Kidney glomerular epithelial cell (primary cell): ENCODE results near the gene KDM2B.
"Not testable (repeated sequence)": the region's sequence is repeated elsewhere in the genome, so short reads cannot be mapped to it uniquely, and the experiment has no call there.

ENCODE experiments used
- DNase-seq: peaks from one replicate; lab custom pipeline; 2025; lab: John Stamatoyannopoulos, UW

The KDM2B gene

DNA sequence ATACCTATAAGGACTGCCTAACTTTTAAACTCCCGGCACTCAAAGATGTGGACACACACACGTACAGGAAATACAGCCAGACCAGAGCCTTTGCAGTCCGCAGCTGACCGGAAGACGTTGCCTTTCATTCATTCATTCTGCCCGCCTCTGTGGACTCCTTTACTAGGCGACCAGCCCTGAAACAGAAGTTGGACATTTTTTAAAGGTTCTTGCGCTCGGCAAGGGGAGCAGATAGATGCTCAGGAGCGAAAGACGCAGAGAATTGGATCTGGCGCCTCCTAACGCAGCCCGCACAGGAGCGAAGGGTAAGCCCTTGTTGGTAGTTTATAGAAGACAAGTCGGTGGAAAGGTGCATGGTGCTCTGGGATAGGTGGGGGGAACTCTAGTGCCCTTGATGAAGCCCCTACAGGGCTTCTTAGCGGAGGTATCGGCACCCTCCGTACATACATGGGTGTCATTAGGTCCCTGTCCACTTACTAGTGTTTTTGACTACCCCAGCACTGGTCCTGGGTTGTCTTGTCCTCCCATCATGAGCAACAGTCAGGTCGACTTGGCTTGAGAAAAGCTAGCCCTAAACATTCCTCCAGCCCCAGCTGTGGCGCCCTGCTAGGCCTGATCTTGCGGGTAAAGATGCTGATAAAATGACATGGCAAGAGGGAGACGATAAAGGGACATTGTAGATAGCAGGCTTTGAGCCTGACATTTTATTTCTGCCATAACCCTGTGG lies at the start of gene KDM2B:
Gene KDM2B (minus strand): TSS at position 65 of the 727 bp plus-strand sequence. CDS start 112 bp downstream, outside the sequence.
- no peak for DNase-seq

DNA sequence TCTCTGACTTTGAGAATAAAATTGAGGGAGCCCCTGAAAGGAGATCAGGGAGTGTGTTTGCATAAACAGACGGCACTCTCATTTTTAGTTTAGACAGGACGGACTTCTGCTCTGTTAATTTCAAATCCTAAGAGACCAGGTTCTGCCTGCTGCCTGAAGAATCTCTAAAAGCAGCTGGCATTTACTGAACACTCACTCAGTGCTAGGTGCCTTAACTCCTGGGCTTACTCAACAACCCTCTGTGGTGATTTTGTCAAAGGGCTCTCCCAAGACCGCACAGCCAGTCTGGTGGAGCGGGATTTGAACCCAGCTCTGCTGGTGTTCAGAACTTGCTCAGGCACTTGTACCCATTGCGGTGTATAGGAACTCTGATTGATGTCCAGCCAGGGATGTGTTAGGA lies 47.7 kb upstream of the KDM2B start:
- no peak for DNase-seq

DNA sequence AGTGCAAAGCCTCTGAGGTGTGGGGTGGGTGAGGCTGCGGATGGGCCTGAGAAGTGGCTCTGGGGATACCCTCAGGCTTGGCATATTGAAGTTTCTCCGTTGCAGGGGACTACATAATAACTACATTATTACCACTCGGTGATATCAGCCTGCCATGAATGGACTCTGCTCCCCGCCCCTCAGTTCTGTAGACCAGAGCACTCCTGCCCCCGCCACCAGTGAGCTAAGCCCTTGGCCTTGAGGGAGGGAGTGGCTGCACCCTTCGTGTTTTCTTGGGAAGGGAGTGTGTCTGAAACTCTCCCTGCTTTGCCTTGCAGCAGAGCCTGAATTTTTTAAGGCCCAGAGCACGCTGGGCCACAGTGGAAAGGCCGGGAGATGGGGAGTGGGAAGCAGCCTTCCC lies 47.2 kb upstream of the KDM2B start:
- DNase-seq, result no peak

DNA sequence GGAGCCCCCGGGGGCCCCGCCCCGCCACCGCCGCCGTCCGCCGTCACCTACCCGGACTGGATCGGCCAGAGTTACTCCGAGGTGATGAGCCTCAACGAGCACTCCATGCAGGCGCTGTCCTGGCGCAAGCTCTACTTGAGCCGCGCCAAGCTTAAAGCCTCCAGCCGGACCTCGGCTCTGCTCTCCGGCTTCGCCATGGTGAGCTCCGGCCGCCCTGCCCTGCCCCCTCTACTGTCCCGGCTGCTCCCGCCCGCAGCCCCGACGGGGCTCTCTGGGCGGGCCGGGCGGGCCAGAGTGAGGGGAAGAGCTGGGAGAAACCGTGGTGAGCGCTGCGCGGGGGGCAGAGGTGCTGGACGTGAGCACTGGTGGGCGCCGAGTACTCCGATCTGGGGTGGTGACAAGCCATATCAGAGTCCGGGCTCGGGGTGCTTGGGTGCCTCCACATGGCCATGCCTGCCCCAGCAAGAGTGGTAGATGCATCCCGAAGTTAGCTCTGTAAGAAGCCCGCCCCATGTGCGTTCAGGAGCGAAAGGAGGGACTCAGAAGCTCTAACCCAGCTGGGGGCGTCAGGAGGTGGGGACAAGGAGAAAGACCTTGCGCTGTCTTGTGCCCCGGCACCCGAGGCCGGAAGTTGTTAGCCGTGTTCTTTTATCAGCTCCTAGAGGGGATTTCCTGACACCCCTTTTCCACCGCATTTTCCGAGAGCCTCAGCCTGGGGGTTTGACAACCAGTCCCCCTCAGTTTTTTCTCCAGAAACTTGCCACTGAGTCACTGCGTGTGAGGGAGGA lies 46.2 kb upstream of the KDM2B start:
- DNase-seq, result peak; percentile 30

DNA sequence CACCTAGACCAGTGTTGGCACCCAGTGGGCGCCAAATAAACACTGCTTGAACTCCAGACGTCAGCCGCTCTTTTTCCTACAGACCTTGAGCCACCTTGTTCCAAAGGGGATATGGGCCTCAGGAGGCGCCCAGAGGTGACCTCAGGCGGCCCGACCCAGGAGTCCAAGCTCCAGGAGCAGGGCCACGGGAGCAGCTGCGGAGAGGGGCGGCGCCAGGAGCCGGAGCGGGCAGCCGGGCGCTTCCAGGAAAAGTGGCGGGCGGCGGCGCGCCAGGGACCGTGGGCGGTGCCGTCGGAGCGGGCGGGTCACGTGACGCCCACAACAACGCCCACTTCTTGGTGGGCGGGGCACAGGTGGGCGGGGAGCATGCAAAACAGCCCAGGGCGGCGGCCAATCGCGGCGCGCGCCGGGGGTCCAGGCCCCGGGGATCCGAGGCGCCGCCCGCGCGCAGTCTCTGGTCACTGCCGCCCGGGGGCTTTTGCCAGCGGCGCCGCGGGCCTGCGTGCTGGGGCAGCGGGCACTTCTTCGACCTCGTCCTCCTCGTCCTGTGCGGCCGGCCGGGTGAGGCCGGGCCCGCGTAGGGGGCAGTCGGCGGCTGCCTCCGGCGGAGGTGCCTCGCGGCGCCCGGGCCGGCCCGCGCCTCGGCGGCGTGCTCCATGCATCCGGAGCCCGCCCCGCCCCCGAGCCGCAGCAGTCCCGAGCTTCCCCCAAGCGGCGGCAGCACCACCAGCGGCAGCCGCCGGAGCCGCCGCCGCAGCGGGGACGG lies 45.4 kb upstream of the KDM2B start, which contains the start of gene ORAI1:
Gene ORAI1 (plus strand): TSS at position 444 of the 766 bp plus-strand sequence.
- DNase-seq, result peak; percentile 82

DNA sequence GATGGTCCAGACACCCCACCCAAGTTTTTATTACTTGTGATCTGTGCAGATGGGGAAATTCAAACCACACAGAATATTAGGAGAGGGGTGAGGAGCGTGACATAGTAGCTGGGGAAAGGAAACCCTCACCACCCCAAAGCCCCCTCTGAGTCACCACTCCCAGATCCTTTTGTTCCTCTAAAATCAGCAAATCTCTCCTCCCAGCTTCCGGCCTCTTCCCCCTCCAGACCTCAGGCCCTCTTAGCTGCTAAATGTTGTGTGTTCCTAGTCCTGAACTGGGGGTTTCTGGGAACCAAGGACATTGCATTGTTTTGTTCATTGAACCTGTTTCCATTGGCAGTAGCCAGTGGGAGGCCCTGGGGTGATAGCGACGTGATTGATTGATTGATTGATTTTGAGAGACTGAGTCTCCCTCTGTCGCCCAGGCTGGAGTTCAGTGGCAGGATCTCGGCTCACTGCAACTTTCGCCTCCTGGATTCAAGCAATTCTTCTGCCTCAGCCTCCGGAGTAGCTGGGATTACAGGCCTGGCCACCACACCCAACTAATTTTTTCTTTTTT lies 39.6 kb upstream of the KDM2B start:
- no peak for DNase-seq

DNA sequence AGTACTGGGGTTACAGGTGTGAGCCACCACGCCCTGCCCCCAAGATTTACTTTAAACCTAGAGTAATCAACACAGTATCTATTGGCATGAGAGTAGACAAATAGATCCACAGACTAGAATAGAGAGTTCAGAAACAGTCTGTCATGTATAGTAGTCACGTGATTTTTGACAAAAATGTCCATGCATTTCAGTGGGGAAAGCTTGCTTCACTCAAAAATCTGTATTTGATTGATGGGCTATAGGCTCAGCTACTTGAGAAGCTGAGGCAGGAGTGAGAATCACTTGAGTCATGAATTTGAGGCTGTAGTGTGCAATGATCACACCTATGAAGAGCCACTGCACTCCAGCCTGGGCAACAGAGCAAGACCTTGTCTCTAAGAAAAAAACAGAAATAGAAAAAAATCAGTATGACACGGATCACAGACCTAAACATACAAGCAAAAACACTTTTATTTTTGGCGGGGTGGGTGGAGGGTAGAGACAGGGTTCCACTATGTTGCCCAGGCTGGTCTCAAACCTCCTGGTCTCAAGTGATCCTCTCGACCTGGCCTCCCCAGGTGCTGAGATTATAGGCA lies 37.9 kb upstream of the KDM2B start:
- no peak for DNase-seq

DNA sequence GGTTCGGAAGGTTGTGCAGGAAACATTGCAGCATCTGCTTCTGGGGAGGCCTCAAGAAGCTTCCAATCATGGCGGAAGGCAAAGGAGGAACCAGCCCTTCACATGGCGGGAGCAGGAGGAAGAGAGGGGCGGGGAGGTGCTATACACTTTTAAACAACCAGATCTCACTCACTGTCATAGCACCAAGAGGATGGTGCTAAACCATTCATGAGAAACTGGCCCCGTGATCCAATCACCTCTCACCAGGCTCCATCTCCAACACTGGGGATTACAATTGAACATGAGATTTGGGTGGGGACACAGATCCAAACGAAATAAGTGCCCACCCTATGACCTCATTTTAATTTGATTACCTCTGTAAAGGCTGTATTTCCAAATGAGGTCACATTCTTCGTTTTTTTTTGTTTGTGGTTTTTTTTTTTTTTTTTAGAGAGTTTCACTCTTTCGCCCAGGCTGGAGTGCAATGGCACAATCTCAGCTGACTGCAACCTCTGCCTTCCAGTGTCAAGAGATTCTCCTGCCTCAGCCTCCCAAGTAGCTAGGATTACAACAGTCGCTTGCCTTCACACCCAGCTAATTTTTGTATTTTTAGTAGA lies 34.1 kb upstream of the KDM2B start:
- DNase-seq, result no peak

DNA sequence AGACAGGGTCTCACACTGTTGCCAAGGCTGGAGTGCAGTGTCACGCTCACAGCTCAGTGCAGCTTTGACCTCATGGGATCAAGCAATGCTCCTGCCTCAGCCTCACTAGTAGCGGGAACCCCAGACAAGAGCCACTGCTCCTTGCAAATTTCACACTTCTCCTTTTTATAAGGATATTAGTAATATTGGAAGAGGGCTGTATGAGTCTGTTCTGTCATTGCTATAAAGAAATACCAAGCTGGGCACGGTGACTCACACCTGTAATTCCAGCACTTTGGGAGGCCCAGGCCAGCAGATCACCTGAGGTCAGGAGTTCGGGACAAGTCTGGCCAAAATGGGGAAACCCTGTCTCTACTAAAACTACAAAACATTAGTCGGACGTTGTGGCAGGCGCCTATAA lies 32.6 kb upstream of the KDM2B start:
- no peak for DNase-seq

DNA sequence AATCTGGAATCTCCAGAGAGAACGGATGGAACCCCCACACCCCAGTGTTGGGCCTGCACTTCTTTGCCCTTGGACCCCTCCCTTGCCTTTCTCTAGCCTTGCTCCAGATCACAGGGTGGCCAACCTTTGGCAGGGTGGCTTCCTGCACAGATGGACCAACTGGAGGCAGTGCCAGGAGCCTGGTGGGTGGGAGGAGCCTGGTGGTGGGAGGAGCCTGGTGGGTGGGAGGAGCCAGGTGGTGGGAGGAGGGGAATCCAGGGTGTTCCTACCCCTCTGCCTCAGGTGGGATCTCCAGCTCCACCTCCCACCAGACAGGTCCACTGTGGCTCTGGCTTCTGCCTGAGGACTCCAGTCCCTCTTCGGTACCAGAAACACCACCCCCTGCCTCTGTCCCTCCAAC lies 30.5 kb upstream of the KDM2B start:
- no peak for DNase-seq

DNA sequence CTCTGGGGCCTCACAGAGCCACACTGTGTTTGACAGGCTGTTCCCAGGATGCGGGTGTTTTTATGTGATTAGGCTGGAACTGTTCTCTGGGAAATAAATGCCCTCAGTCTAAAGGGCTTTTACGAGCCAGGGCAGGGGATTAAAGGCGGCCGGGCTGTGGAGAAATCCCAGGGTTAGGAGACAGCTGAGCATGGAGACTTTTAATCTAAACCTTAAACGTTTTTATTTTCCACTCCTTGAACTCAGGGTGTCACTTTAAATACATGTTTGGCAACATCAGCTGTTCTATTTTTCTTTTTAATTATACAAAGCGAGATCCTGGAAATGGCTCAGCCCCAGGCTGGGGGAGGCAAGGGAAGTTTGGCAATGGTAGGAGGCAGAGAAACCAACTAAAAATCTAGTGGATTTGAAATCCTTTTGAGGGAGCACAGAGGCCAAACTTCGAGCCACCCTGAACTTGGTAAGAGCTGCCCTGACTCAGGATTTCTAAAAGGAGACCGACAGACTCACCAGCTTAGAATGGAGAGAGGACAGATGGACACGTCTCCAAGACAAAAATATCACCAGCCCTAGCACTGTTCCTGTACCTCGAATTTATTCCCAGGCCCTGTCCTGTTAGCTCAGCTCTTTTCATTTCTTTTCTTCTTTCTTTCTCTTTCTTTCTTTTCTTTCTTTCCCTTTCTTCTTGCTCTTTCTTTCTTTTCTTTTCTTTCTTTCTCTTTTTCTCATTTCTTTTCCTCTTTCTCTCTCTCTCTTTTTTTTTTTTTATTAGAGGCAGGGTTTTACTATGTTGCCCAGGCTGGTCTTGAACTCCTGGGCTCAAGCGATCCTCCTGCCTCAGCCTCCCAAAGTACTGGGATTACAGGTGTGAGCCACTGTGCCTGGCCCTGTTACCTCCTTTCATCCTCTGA lies 29.7 kb upstream of the KDM2B start:
- DNase-seq, result no peak

DNA sequence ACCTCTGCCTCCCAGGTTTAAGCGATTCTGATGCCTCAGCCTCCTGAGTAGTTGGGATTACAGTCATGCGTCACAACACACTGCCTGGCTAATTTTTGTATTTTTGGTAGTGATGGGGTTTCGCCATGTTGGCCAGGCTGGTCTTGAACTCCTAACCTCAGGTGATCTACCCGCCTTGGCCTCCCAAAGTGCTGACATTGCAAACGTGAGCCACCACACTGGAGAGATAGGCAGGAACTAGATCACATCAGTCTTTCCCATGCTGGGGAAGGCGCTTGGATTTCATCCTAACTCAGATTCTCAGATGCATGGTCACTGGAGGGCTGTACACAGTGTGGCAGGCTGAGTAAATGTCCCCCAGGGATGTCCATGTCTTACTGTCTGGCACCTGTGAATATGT lies 27.5 kb upstream of the KDM2B start:
- DNase-seq, result no peak

DNA sequence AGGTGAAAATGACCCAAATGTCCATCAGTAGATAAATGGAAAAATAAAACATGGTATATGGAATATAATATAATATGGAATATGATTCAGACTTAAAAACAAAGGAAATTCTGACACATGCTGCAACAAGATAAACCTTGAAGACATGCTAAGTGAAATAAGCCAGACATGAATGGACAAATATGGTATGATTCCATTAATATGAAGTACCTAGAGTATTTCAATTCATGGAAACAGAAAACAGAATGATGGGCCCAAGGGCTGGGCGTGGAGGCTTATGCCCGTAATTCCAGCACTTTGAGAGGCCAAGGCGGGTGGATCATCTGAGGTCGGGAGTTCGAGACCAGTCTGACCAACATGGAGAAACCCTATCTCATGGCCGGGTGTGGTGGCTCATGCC lies 22.8 kb upstream of the KDM2B start:
- DNase-seq, result no peak

DNA sequence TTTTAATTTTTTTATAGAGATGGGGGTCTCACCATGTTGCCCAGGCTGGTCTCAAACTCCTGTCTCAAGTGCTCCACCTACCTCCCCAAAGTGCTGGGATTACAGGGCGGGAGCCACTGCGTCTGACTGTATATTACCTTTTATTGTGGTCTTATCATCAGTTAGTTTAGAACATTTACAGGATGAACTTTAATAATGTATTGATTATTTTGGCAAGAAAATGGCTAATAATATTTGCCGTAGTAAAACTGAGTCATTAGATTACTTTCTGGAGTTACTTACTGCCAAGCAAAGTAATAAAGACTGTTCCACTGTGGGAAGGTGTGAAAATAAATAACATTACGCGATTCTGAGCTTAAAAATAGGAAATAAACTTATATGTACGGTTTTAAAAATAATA lies 21.9 kb upstream of the KDM2B start:
- DNase-seq, result no peak

DNA sequence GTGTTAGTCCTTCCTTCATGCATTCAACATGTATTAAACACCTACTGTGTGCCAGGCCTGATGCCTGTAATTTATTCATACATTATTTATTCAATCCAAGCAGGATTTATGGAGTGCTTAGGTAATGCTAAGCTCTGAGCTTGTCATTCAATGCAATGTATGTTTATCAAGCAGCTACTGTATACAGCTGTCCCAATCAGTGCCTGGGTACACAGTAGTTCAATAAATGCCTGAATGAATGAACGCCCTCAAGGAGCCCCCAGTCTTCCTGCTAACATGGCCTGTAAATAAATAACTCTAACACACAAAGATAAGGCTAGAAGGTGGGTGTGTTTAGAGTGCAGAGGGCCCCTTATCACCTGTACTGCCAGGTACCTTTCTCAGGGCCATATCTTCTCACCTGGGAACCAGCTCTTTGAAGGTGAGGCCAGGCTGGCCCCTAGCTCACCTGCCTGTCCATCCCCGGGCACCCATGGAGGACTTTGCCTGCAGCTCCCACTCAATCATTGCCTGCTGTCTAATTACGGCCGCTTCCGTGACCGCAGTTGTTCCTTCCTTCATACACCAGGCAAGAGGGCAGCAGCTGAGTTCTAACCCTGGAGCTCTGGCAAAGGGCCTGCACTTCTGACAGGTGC lies 20.0 kb upstream of the KDM2B start:
- no peak for DNase-seq

DNA sequence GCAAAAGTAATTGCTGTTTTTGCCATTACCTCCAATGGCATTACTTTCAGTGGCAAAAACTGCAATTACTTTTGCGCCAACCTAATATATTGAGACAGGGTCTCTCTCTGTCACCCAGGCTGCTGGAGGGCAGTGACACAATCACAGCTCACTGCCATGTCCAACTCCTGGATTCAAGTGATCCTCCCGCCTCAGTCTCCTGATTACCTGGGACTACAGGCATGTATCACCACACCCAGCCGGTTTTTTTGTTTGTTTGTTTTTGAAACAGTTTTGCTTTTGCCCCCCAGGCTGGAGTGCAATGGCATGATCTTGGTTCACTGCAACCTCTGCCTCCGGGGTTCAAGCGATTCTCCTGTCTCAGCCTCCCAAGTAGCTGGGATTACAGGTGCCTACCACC lies 15.7 kb upstream of the KDM2B start:
- no peak for DNase-seq

DNA sequence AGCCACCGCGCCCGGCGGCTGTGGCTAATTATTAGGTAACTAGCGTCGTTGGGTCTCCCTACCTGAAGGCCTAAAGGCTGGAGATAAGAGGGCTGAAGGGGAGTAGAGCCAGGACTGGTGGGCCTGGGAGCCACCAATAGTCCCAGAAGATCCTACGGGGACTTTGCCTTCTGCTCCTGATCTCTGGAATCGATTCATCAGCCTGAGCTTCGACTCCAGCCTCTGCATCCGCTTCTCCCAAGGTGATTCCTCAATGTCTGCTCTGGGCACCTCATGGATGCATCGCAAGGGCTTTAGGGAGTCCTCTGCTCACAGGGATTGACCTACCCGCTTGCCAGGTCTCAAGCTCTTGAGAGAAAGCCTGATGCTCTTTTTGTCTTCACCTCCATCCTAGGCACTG lies 14.7 kb upstream of the KDM2B start:
- DNase-seq, result no peak

DNA sequence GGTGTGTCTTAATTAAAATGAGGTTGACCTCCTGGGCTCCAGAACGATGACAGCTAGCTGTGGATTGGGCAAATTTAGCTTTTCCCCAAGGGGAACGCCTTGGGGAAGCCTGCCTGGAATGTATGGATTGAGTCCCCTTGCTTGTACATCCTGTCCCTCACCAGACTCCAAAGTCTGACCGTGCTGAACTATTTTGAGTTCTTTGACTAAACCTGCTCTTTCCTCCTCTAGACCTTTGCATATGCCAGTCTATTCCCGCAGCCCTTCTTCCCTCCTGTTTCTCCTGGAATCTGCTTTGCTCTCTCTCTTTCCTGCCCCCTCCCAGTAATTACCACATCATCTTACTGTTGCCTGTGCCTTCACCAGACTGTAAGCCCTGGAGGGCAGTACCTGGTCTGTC lies 11.5 kb upstream of the KDM2B start:
- DNase-seq, result no peak

DNA sequence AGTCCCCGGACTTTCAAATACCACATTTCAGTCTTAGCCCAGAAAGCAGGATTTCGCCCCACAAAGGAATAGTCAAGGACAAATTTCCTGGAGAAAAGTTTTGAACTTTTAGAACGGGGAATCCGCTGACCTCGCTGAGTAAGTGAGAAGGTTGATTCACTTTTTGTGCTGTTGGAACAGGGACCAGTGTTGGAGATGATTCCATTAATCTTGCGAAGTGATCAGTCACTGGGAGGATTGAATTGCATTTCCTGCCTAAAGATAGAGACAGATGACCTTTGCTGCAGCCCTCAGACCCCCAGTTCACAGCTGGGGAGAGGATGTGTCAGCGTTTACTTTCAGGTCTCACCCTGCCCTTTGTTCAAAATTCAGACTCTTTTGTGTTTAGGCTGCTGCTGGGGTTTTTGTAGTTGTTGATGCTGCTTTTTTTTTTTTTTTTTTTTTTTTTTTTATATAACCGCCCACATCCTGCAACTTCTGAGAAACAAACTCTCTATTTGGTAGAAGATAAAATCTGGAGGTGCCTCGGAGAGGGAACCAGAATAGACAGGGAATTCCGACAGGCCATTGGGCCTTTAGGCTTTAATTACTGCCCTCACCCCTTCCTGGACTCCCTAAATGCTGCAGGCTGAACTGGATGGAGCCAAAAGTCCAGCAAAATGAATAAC lies 9.8 kb upstream of the KDM2B start:
- peak; percentile 63 for DNase-seq

DNA sequence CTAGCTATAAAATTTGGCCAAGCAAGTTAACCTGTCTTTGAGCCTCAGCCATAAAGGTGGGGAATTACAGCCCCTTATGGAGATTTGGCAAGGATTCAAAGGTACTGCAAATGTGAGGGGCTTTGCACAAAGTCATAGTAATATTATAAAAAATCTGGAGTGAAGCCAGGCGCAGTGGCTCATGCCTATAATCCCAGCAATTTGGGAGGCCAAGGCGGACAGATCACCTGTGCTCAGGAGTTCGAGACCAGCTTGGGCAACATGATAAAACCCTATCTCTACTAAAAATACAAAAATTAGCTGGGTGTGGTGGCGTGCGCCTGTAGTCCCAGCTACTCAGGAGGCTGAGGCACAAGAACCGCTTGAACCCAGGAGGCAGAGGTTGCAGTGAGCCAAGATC lies 4.1 kb upstream of the KDM2B start:
- DNase-seq, result not testable (repeated sequence)
